ENCODE measurements around the gene PKM. TPM values are rescaled to one million over a fixed set of nuclear protein-coding genes. Genes with fewer than 3 reads are reported as not detected.
A peak's percentile ranks its signal among the peaks of the same experiment; 100 is the strongest.

PKM gene
- total RNA-seq, 1 experiment from 2014 or later: 1,026 TPM

- no peak within 1 kb of the TSS for H4K8ac ChIP-seq (replicated peaks; ENCODE audit: insufficient read length, low read depth, low read length)
- Mint-ChIP-seq H3K27me3 (ENCODE audit: low read depth) (peaks cover 27% of the 10 kb centered on the region), H3K36me3 (ENCODE audit: insufficient read depth in 1 of 3, low read depth in 3 of 3) (peaks cover 29 to 47% (median 40%) of the 10 kb centered on the region in 3 experiments), H3K4me1 (peaks cover 17 to 20% of the 10 kb centered on the region in 2 experiments), H3K27ac (no peak within 1 kb of the TSS; a peak in 2 of 7 replicates), H3K4me3 (peak within 1 kb of the TSS; percentile 73 to 83), H3K9me3 (no peaks in the 10 kb centered on the region)
- no peak within 1 kb of the TSS for H3K18ac ChIP-seq (ENCODE audit: insufficient read length, low read depth, low read length)
- H4K5ac ChIP-seq (ENCODE audit: insufficient read length, low read depth, low read length): no peak within 1 kb of the TSS
- H3K4me1 ChIP-seq (ENCODE audit: insufficient read depth, low read length): no peaks in the 10 kb centered on the region; the same call in 1 of the 2 replicates
- H3T11ph ChIP-seq (ENCODE audit: low read length): no peak within 1 kb of the TSS
- no peak within 1 kb of the TSS for H2AK5ac ChIP-seq (ENCODE audit: insufficient read length, low read length)
- no peak within 1 kb of the TSS for H3K23ac ChIP-seq (ENCODE audit: insufficient read length, low read depth, low read length)
- H2BK5ac ChIP-seq (ENCODE audit: insufficient read length, low read length): no peak within 1 kb of the TSS
- peaks cover 11% of the 10 kb centered on the region for H3K23me2 ChIP-seq (ENCODE audit: insufficient read length, low read depth, low read length, poor library complexity, severe bottlenecking)
- no peak for TF ChIP-seq CTCF (conservative IDR thresholded peaks at IDR 0.05)
- peak within 1 kb of the TSS; percentile 74 for H3K4me2 ChIP-seq (ENCODE audit: insufficient read depth, insufficient read length, low read length)
- no peak within 1 kb of the TSS for H3K4ac ChIP-seq (ENCODE audit: low read depth, low read length)
- H3K27me3 ChIP-seq (ENCODE audit: insufficient read depth, low read length): peaks cover 7% of the 10 kb centered on the region; the same call in 1 of the 2 replicates
- peak; percentile 88 for DNase-seq
- H4K91ac ChIP-seq (ENCODE audit: insufficient read length, low read depth, low read length): no peak within 1 kb of the TSS
- H3K27ac ChIP-seq (ENCODE audit: insufficient read length, low read depth, low read length): no peak within 1 kb of the TSS
- peak within 1 kb of the TSS; percentile 82; the same call in 1 of the 2 replicates for H3K14ac ChIP-seq (ENCODE audit: insufficient read depth, low read length)
- no peak within 1 kb of the TSS for H3K9ac ChIP-seq (ENCODE audit: extremely low read depth, insufficient read length, low read length)
- H3K9me3 ChIP-seq (ENCODE audit: control insufficient read depth, low read depth, low read length): no peaks in the 10 kb centered on the region
- H3K56ac ChIP-seq (ENCODE audit: insufficient read length, low read depth, low read length): no peak within 1 kb of the TSS
- H2BK120ac ChIP-seq (ENCODE audit: low read depth, low read length, poor library complexity, severe bottlenecking): no peak within 1 kb of the TSS
- no peaks in the 10 kb centered on the region for H3K79me2 ChIP-seq (ENCODE audit: insufficient read depth, low read length)
- no CpG with 5 or more reads among the region's 83 CpGs for WGBS (ENCODE audit: extremely low coverage, insufficient read length, low lambda C conversion rate)
- H2AFZ ChIP-seq (ENCODE audit: low read length): no peak within 1 kb of the TSS
- no peak within 1 kb of the TSS for H2BK15ac ChIP-seq (ENCODE audit: low read depth, low read length)
- no peaks in the 10 kb centered on the region for H3K79me1 ChIP-seq (ENCODE audit: insufficient read depth, low read depth, low read length, poor library complexity, severe bottlenecking)
- no peak within 1 kb of the TSS for H2BK12ac ChIP-seq (ENCODE audit: insufficient read length, low read depth, low read length)
- no peaks in the 10 kb centered on the region for H4K20me1 ChIP-seq (ENCODE audit: control insufficient read depth, insufficient read depth, insufficient read length)
- no peak within 1 kb of the TSS for H2BK20ac ChIP-seq (ENCODE audit: low read depth, low read length, poor library complexity, severe bottlenecking)
Observed at GRCh38 chr15:72197460-72198355, 33.3 kb downstream of the PKM start, which contains the start of gene GRAMD2A. TSS of gene GRAMD2A (minus strand) at chr15:72197787.
